GM12878 (cell line): ENCODE data around the gene SIN3A. TPM values are rescaled to one million over a fixed set of nuclear protein-coding genes. Genes with fewer than 3 reads are reported as not detected.

Source experiments
- ATAC-seq: fragments of 200-7000 bp; cut with Tn5 transposase; 3 replicates; pipeline ENCODE4 v1.9.1; 2020; ENCODE audit warnings: mild to moderate bottlenecking, moderate library complexity
- BruUV-seq: library from RNA; stranded (reverse); fragments of 400-500 nt; replicated peaks from 2 replicates; lab custom pipeline; 2021; lab: Mats Ljungman, UMichigan
- CTCF ChIA-PET: fragments of 300-600 bp; sonication (Branson Sonifier 250); formaldehyde crosslinking; extraction: SDS; loops from one replicate; lab custom pipeline; 2021; ENCODE audit warnings: inconsistent platforms; lab: Yijun Ruan, JAX
- POLR2A ChIA-PET: fragments of 350-600 bp; formaldehyde crosslinking; extraction: SDS; loops from one replicate; lab custom pipeline; 2021; ENCODE audit warnings: inconsistent platforms; lab: Charles Lee
- RAD21 ChIA-PET: fragments of 300-600 bp; sonication (Branson Sonifier 250); formaldehyde crosslinking; loops from one replicate; lab custom pipeline; 2023; ENCODE audit warnings: antibody characterized with exemption; ENCODE audit not compliant: unreplicated experiment; lab: Charles Lee
- SMC1A ChIA-PET: fragments of 300-600 bp; sonication (Branson Sonifier 250); formaldehyde crosslinking; loops from one replicate; lab custom pipeline; 2023; ENCODE audit not compliant: unreplicated experiment, uncharacterized antibody; lab: Charles Lee
- DNase-seq: peaks from one replicate; pipeline ENCODE4 v3.0.0-alpha.2; 2011; ENCODE audit warnings: low read depth, low spot score
- FAIRE-seq: peaks from 3 replicates; lab custom pipeline; 2011; peaks lifted over from hg19 to GRCh38; lab: Jason Lieb, UNC
- H2AFZ ChIP-seq: 2 replicates; pipeline ENCODE4 v1.6.0; 2011; ENCODE audit warnings: low read depth, low read length, control low read depth; ENCODE audit not compliant: control insufficient read depth
- H3K27ac ChIP-seq: 2 replicates; pipeline ENCODE4 v1.5.1; 2011; ENCODE audit warnings: control low read depth; ENCODE audit not compliant: control insufficient read depth, insufficient read depth
- H3K27me3 ChIP-seq, 2 experiments: replicated peaks in 1 of 2; 2 replicates each; pipeline versions ENCODE4 v1.6.0 to v1.6.1; 2011; ENCODE audit warnings: low read length in 1 of 2; ENCODE audit not compliant: control insufficient read depth in 2 of 2, insufficient read depth in 2 of 2
- H3K36me3 ChIP-seq, 2 experiments: 2 replicates each; pipeline ENCODE4 v1.5.1; 2011; ENCODE audit warnings: low read length in 1 of 2; ENCODE audit not compliant: control insufficient read depth in 2 of 2, insufficient read depth in 2 of 2
- H3K4me1 ChIP-seq: 2 replicates; pipeline ENCODE4 v1.6.1; 2011; ENCODE audit warnings: mild to moderate bottlenecking, low read length, moderate library complexity, mixed read lengths; ENCODE audit not compliant: control insufficient read depth, insufficient read depth
- H3K4me2 ChIP-seq: 2 replicates; pipeline ENCODE4 v1.6.0; 2011; ENCODE audit warnings: control low read depth; ENCODE audit not compliant: control insufficient read depth, insufficient read depth
- H3K4me3 ChIP-seq: fragments of 200-600 bp; sonication (generic); 2 replicates; pipeline ENCODE4 v1.5.1; 2016
- H3K79me2 ChIP-seq: 2 replicates; pipeline ENCODE4 v1.6.0; 2011; ENCODE audit warnings: low read length; ENCODE audit not compliant: control insufficient read depth, insufficient read depth
- H3K9ac ChIP-seq: 2 replicates; pipeline ENCODE4 v1.8.0; 2011; ENCODE audit warnings: low read length, control low read depth, mixed read lengths; ENCODE audit not compliant: control insufficient read depth, insufficient read depth
- H3K9me3 ChIP-seq: replicated peaks from 3 replicates; pipeline ENCODE4 v1.5.1; 2011; ENCODE audit warnings: mild to moderate bottlenecking, low read length; ENCODE audit not compliant: control insufficient read depth, insufficient read depth
- H4K20me1 ChIP-seq: 2 replicates; pipeline ENCODE4 v1.6.0; 2011; ENCODE audit not compliant: control insufficient read depth, insufficient read depth
- ASH2L ChIP-seq: fragments of 300-600, 200-600 bp; sonication (generic); IDR thresholded peaks from 2 replicates; pipeline ENCODE4 v1.6.1; 2017; ENCODE audit warnings: low read depth, mild to moderate bottlenecking, borderline replicate concordance
- BMI1 ChIP-seq: fragments of 450-650 bp; IDR thresholded peaks from 2 replicates; pipeline ENCODE4 v1.6.1; 2016; ENCODE audit warnings: mild to moderate bottlenecking, moderate library complexity, borderline replicate concordance
- BRCA1 ChIP-seq: IDR thresholded peaks from 2 replicates; pipeline ENCODE4 v1.6.1; 2011; ENCODE audit warnings: low read depth, low read length, improper control_type of control experiment
- EGR1 ChIP-seq, 2 experiments: IDR thresholded peaks; 1 replicate in 1 of 2; 2 replicates in 1 of 2; pipeline ENCODE4 v1.6.1; 2011 to 2012; ENCODE audit warnings: low read depth in 2 of 2, low read length in 2 of 2, borderline replicate concordance in 1 of 2, mild to moderate bottlenecking in 1 of 2, moderate library complexity in 1 of 2
- NFYB ChIP-seq: IDR thresholded peaks from 2 replicates; pipeline ENCODE4 v1.6.1; 2011; ENCODE audit warnings: low read depth, mild to moderate bottlenecking, low read length, improper control_type of control experiment, moderate library complexity; ENCODE audit not compliant: insufficient read depth
- NR2C2 ChIP-seq: IDR thresholded peaks from 2 replicates; pipeline ENCODE4 v1.6.1; 2011; ENCODE audit warnings: borderline replicate concordance, low read depth; ENCODE audit not compliant: control insufficient read depth, insufficient read length
- PML ChIP-seq: IDR thresholded peaks from 2 replicates; pipeline ENCODE4 v1.6.1; 2012; ENCODE audit warnings: low read length, inconsistent platforms
- POU2F2 ChIP-seq: IDR thresholded peaks from 3 replicates; pipeline ENCODE4 v1.6.1; 2011; ENCODE audit warnings: low read depth, mild to moderate bottlenecking, low read length, borderline replicate concordance
- TCF12 ChIP-seq: IDR thresholded peaks from 2 replicates; pipeline ENCODE4 v1.6.1; 2011; ENCODE audit warnings: low read depth, mild to moderate bottlenecking, low read length
- TCF7 ChIP-seq: IDR thresholded peaks from 2 replicates; pipeline ENCODE4 v1.6.1; 2014; ENCODE audit warnings: antibody characterized with exemption, borderline replicate concordance
- WGBS: methylation state at CpG from one replicate; pipeline ENCODE4 v1.1.6; 2016; ENCODE audit warnings: low lambda C conversion rate; ENCODE audit not compliant: insufficient replicate concordance, insufficient coverage; ENCODE audit errors: missing lambda C conversion rate; 5-methylcytosine and 5-hydroxymethylcytosine counted together
- in situ Hi-C: fragments of 300-500 bp; cut with MboI; formaldehyde crosslinking; loops from 9 replicates; pipeline ENCODE4 v1.14.3; 2018; ENCODE audit warnings: mixed read lengths
- intact Hi-C: fragments of 100-400 bp; cut with micrococcal nuclease; formaldehyde crosslinking; loops from one replicate; pipeline ENCODE4 v1.14.2; 2022; ENCODE audit not compliant: unreplicated experiment
- polyA plus RNA-seq, 11 experiments: library from polyadenylated mRNA; depleted of rRNA in 4 of 11; unstranded in 6 of 11; stranded (reverse) in 5 of 11; fragments of >200 nt; fragmentation: Nextera tagmentation in 4 of 11; fragmentation: Illumina TruSeq in 1 of 11; extraction: Ambion mirVana in 4 of 11; extraction: Trizol in 1 of 11; gene quantifications; 1 replicate in 1 of 11; 2 replicates in 10 of 11; pipeline versions ENCODE4 v1.2.1 to v1.2.3, GENCODE V29; 2011 to 2016; ENCODE audit warnings: inconsistent platforms in 2 of 11, missing spikeins in 2 of 11, low read depth in 1 of 11
- total RNA-seq, 4 experiments: library from RNA; depleted of rRNA in 3 of 4; stranded (reverse); fragments of >200 nt in 3 of 4; fragmentation: Illumina TruSeq in 1 of 4; extraction: Trizol in 1 of 4; gene quantifications; 2 replicates each; pipeline versions ENCODE4 v1.2.1 to v1.2.3, GENCODE V29; 2013 to 2021
- TF ChIP-seq, protein P1 (sequence below): fragments of 150-350 bp; IDR thresholded peaks from 2 replicates; pipeline ENCODE4 v1.6.1; 2016; ENCODE audit warnings: low read depth, low read length
- TF ChIP-seq, protein P2 (sequence below): IDR thresholded peaks from 2 replicates; pipeline ENCODE4 v1.6.1; 2012; ENCODE audit warnings: mild to moderate bottlenecking, low read depth, low read length
- TF ChIP-seq, protein P3 (sequence below): fragments of 450-650 bp; IDR thresholded peaks from 2 replicates; pipeline ENCODE4 v1.6.1; 2017; ENCODE audit warnings: antibody characterized with exemption, mild to moderate bottlenecking, moderate library complexity

SIN3A gene
- total and polyA plus RNA-seq, 10 of the 15 experiments (the other 5 are each of a cell fraction or from before 2014, with no cell fraction given), result 6.4 to 62.2 (median 29.2) TPM

DNA sequence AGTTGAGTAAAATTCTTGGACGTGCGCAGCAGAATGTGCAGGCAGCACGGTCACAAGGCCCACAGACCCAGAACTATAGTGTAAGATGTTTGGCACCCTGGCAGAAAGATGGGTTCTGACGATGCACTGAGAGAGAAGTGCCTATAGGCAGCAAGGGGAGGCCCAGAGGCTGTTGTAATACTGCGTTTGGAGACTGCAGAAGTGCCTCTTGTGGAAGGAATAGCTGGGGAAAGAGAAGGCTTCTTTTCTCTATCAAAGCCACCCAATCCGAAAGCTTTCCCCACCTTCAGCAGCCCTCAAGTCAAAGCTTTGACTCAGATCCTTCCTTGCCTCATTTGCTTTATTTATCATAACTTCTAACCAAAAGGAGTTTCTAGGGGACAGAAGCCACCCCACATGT lies 5.2 kb upstream of the SIN3A start:
- Histone ChIP-seq H3K79me2 (peaks cover 18% of the 10 kb centered on the region), H3K9me3 (no peaks in the 10 kb centered on the region), H4K20me1 (no peaks in the 10 kb centered on the region), H3K9ac (no peak overlapping the region), H3K4me2 (peak overlapping the region; percentile 91), H3K27ac (no peak overlapping the region), H3K36me3 (no peaks in the 10 kb centered on the region), H3K4me3 (no peak overlapping the region), H3K4me1 (peaks cover 5% of the 10 kb centered on the region), H3K27me3 (no peaks in the 10 kb centered on the region), H2AFZ (no peak overlapping the region; the same call in 1 of the 2 replicates)
- in situ Hi-C loops (loop anchor here (5.0 kb wide), 1 partner anchor 166 kb away; no protein-coding TSS in a partner anchor), intact Hi-C loops (no loop called here)
- CTCF ChIA-PET, result interaction anchor here (0.7 to 6.1 kb wide), 3 partner anchors 88 to 184 kb away, joined by 3 to 63 read pairs (median 42); partner anchors contain the start of genes IMP3, MAN2C1 and PTPN9
- no peak for TF ChIP-seq TCF7
- TF ChIP-seq NFYB, result no peak
- TF ChIP-seq BRCA1, result no peak
- TF ChIP-seq NR2C2, result no peak
- TF ChIP-seq POU2F2, result no peak
- TF ChIP-seq, protein P1, sequence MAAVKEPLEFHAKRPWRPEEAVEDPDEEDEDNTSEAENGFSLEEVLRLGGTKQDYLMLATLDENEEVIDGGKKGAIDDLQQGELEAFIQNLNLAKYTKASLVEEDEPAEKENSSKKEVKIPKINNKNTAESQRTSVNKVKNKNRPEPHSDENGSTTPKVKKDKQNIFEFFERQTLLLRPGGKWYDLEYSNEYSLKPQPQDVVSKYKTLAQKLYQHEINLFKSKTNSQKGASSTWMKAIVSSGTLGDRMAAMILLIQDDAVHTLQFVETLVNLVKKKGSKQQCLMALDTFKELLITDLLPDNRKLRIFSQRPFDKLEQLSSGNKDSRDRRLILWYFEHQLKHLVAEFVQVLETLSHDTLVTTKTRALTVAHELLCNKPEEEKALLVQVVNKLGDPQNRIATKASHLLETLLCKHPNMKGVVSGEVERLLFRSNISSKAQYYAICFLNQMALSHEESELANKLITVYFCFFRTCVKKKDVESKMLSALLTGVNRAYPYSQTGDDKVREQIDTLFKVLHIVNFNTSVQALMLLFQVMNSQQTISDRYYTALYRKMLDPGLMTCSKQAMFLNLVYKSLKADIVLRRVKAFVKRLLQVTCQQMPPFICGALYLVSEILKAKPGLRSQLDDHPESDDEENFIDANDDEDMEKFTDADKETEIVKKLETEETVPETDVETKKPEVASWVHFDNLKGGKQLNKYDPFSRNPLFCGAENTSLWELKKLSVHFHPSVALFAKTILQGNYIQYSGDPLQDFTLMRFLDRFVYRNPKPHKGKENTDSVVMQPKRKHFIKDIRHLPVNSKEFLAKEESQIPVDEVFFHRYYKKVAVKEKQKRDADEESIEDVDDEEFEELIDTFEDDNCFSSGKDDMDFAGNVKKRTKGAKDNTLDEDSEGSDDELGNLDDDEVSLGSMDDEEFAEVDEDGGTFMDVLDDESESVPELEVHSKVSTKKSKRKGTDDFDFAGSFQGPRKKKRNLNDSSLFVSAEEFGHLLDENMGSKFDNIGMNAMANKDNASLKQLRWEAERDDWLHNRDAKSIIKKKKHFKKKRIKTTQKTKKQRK, result no peak
- no peak for TF ChIP-seq ASH2L
- TF ChIP-seq, protein P2, sequence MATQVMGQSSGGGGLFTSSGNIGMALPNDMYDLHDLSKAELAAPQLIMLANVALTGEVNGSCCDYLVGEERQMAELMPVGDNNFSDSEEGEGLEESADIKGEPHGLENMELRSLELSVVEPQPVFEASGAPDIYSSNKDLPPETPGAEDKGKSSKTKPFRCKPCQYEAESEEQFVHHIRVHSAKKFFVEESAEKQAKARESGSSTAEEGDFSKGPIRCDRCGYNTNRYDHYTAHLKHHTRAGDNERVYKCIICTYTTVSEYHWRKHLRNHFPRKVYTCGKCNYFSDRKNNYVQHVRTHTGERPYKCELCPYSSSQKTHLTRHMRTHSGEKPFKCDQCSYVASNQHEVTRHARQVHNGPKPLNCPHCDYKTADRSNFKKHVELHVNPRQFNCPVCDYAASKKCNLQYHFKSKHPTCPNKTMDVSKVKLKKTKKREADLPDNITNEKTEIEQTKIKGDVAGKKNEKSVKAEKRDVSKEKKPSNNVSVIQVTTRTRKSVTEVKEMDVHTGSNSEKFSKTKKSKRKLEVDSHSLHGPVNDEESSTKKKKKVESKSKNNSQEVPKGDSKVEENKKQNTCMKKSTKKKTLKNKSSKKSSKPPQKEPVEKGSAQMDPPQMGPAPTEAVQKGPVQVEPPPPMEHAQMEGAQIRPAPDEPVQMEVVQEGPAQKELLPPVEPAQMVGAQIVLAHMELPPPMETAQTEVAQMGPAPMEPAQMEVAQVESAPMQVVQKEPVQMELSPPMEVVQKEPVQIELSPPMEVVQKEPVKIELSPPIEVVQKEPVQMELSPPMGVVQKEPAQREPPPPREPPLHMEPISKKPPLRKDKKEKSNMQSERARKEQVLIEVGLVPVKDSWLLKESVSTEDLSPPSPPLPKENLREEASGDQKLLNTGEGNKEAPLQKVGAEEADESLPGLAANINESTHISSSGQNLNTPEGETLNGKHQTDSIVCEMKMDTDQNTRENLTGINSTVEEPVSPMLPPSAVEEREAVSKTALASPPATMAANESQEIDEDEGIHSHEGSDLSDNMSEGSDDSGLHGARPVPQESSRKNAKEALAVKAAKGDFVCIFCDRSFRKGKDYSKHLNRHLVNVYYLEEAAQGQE, result no peak
- TF ChIP-seq PML, result no peak
- TF ChIP-seq, protein P3, sequence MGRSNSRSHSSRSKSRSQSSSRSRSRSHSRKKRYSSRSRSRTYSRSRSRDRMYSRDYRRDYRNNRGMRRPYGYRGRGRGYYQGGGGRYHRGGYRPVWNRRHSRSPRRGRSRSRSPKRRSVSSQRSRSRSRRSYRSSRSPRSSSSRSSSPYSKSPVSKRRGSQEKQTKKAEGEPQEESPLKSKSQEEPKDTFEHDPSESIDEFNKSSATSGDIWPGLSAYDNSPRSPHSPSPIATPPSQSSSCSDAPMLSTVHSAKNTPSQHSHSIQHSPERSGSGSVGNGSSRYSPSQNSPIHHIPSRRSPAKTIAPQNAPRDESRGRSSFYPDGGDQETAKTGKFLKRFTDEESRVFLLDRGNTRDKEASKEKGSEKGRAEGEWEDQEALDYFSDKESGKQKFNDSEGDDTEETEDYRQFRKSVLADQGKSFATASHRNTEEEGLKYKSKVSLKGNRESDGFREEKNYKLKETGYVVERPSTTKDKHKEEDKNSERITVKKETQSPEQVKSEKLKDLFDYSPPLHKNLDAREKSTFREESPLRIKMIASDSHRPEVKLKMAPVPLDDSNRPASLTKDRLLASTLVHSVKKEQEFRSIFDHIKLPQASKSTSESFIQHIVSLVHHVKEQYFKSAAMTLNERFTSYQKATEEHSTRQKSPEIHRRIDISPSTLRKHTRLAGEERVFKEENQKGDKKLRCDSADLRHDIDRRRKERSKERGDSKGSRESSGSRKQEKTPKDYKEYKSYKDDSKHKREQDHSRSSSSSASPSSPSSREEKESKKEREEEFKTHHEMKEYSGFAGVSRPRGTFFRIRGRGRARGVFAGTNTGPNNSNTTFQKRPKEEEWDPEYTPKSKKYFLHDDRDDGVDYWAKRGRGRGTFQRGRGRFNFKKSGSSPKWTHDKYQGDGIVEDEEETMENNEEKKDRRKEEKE, result no peak
- TF ChIP-seq TCF12, result no peak
- no peak for TF ChIP-seq BMI1
- TF ChIP-seq EGR1 (IDR thresholded peaks at IDR 0.05; ENCODE audit: borderline replicate concordance in 1 of 2, low read depth in 2 of 2, low read length in 2 of 2), result no peak
- WGBS, result 50% methylated on average over 6 of the region's 6 CpGs
- ATAC-seq (no peak), DNase-seq (no peak), FAIRE-seq (no peak)
- POLR2A ChIA-PET, result interaction anchor here (1.0 to 7.2 kb wide), 3 partner anchors 88 to 183 kb away, joined by 4 to 110 read pairs (median 41); partner anchors contain the start of genes IMP3, MAN2C1 and PTPN9
- RAD21 ChIA-PET, result interaction anchor here (0.6 to 7.3 kb wide), 6 partner anchors 88 to 258 kb away, joined by 3 to 113 read pairs (median 9); partner anchors contain the start of genes IMP3, MAN2C1, PTPN9 and SNUPN
- BruUV-seq, result no TSS peak
- SMC1A ChIA-PET, result interaction anchor here (1.0 to 3.1 kb wide), 4 partner anchors 28 to 121 kb away, joined by 3 to 15 read pairs (median 3); partner anchors contain the start of gene MAN2C1
